MM.1S (cell line): Measurements from ENCODE around the gene HOXB3.

ENCODE experiments used
- DNase-seq: peaks from one replicate; pipeline ENCODE4 v3.0.0-alpha.2; 2015
- H2AFZ ChIP-seq: fragments of 300-600 bp; sonication (generic); 2 replicates; pipeline ENCODE4 v1.6.0; 2016; ENCODE audit warnings: antibody characterized with exemption, low read length
- H3F3A ChIP-seq: fragments of 300-600 bp; sonication (generic); 2 replicates; pipeline ENCODE4 v1.6.1; 2016; ENCODE audit warnings: mild to moderate bottlenecking, antibody characterized with exemption, low read length, moderate library complexity, mixed read lengths; ENCODE audit not compliant: insufficient read depth
- H3K27ac ChIP-seq: fragments of 300-600 bp; sonication (generic); 2 replicates; pipeline ENCODE4 v1.5.1; 2016; ENCODE audit warnings: mild to moderate bottlenecking, low read length
- H3K27me3 ChIP-seq: fragments of 300-600 bp; sonication (generic); replicated peaks from 2 replicates; pipeline ENCODE4 v1.6.0; 2016; ENCODE audit warnings: low read length; ENCODE audit not compliant: insufficient read depth
- H3K36me3 ChIP-seq: fragments of 300-600 bp; sonication (generic); replicated peaks from 2 replicates; pipeline ENCODE4 v1.6.1; 2016; ENCODE audit warnings: mild to moderate bottlenecking, low read length, mixed read lengths; ENCODE audit not compliant: insufficient read depth
- H3K4me1 ChIP-seq: fragments of 300-600 bp; sonication (generic); 2 replicates; pipeline ENCODE4 v1.6.1; 2016; ENCODE audit warnings: low read length, mixed read lengths
- H3K4me2 ChIP-seq: fragments of 300-600 bp; sonication (generic); 2 replicates; pipeline ENCODE4 v1.6.0; 2016; ENCODE audit warnings: low read depth, low read length
- H3K4me3 ChIP-seq: fragments of 300-600 bp; sonication (generic); 2 replicates; pipeline ENCODE4 v1.5.1; 2016; ENCODE audit warnings: low read length, mixed read lengths
- H3K79me2 ChIP-seq: fragments of 300-600 bp; sonication (generic); 2 replicates; pipeline ENCODE4 v1.6.1; 2016; ENCODE audit warnings: mixed run types, low read length, mixed read lengths
- H3K9ac ChIP-seq: fragments of 300-600 bp; sonication (generic); 2 replicates; pipeline ENCODE4 v1.6.1; 2016; ENCODE audit warnings: low read length, mixed read lengths
- H3K9me2 ChIP-seq: fragments of 300-600 bp; sonication (generic); replicated peaks from 2 replicates; pipeline ENCODE4 v1.6.1; 2016; ENCODE audit warnings: mild to moderate bottlenecking, low read length, mixed read lengths; ENCODE audit not compliant: insufficient read depth
- H3K9me3 ChIP-seq: fragments of 300-600 bp; sonication (generic); replicated peaks from 2 replicates; pipeline ENCODE4 v1.6.1; 2016; ENCODE audit warnings: mild to moderate bottlenecking, low read length, mixed read lengths; ENCODE audit not compliant: insufficient read depth
- H4K20me1 ChIP-seq: fragments of 300-600 bp; sonication (generic); 2 replicates; pipeline ENCODE4 v1.6.1; 2016; ENCODE audit warnings: mild to moderate bottlenecking, low read length, moderate library complexity, mixed read lengths; ENCODE audit not compliant: insufficient read depth
- CTCF ChIP-seq: fragments of 300-600 bp; sonication (generic); IDR thresholded peaks from 2 replicates; pipeline ENCODE4 v1.5.1; 2016; ENCODE audit warnings: antibody characterized with exemption, low read length, mixed read lengths
- EZH2 ChIP-seq: fragments of 300-600 bp; sonication (generic); optimal IDR thresholded peaks from 2 replicates; pipeline ENCODE3; 2017; ENCODE audit warnings: low read depth, mild to moderate bottlenecking, antibody characterized with exemption, low read length, mixed read lengths
- EZH2phosphoT487 ChIP-seq: fragments of 300-600 bp; sonication (generic); IDR thresholded peaks from 2 replicates; pipeline ENCODE4 v1.6.1; 2018; ENCODE audit warnings: antibody characterized with exemption, low read length

The HOXB3 gene

DNA sequence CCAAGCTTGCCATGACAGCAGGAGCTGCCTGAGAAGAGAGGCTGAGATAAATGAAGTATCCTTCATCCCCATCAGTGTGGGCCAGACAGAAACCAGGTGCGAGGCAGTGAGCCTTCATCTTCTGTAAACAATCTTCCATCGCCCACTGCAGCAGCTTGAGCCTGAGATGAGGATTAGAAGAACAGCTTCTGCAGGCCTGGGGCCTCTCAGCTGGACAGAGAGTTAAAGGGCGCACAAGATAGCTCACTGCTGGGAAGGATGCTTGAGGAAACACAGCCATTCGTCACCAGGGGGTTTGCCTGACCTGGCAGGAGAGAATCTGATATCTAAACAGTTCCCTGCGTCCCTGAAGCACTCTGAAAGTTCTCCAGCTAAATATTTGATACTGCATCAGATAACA, 86.3 kb downstream of the HOXB3 start:
- no peaks in the 10 kb centered on the region for H4K20me1 ChIP-seq
- no peaks in the 10 kb centered on the region for H3K9me2 ChIP-seq
- H3K4me1 ChIP-seq = peaks cover 40% of the 10 kb centered on the region
- H3K79me2 ChIP-seq = no peaks in the 10 kb centered on the region
- H3K27ac ChIP-seq = no peak overlapping the region
- H3K4me3 ChIP-seq = no peak overlapping the region
- H3F3A ChIP-seq = peaks cover 19% of the 10 kb centered on the region
- H3K36me3 ChIP-seq = no peaks in the 10 kb centered on the region
- no peak overlapping the region for H3K4me2 ChIP-seq
- H2AFZ ChIP-seq = no peak overlapping the region
- no peak overlapping the region for H3K9ac ChIP-seq
- no peak for DNase-seq
- TF ChIP-seq EZH2phosphoT487 (no peak), EZH2 (no peak), CTCF (no peak)
- H3K27me3 ChIP-seq = no peaks in the 10 kb centered on the region
- no peaks in the 10 kb centered on the region for H3K9me3 ChIP-seq

- no peak overlapping the region for H3K4me3 ChIP-seq
- TF ChIP-seq EZH2phosphoT487 (no peak), EZH2 (no peak), CTCF (no peak)
Measured at GRCh38 chr17:48502901-48503300, 87.1 kb downstream of the HOXB3 start.

DNA sequence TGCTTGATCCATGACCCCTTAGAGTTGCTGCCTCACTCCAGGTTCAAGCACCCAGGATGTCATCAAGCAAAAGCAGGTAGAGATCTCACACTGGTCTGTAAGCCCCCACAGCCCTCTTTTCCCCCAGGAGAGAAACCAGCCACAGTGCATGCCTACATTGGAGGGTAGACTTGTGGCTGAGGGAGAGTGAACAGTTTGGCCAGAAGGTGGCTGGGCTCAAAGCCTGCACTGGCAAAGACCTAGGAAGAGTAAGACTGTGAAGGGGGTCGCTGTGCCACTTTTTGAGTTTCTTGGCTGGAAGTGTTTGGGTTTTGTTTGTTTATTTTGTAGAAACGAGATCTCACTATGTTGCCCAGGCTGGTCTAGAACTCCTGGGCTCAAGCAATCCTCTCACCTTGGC, 87.7 kb downstream of the HOXB3 start:
- Histone ChIP-seq H4K20me1 (no peaks in the 10 kb centered on the region), H3K36me3 (no peaks in the 10 kb centered on the region), H3F3A (peaks cover 19% of the 10 kb centered on the region), H3K79me2 (no peaks in the 10 kb centered on the region), H3K9ac (no peak overlapping the region), H3K4me1 (peaks cover 35% of the 10 kb centered on the region), H3K27me3 (no peaks in the 10 kb centered on the region), H3K4me3 (no peak overlapping the region), H3K9me3 (no peaks in the 10 kb centered on the region), H3K9me2 (no peaks in the 10 kb centered on the region), H2AFZ (no peak overlapping the region), H3K27ac (no peak overlapping the region), H3K4me2 (no peak overlapping the region)
- no peak for DNase-seq
- TF ChIP-seq EZH2phosphoT487 (no peak), EZH2 (no peak), CTCF (no peak)

More at GRCh38 chr17:48502901-48503300, 87.1 kb downstream of the HOXB3 start:
- H3K9me2 ChIP-seq = no peaks in the 10 kb centered on the region
- no peaks in the 10 kb centered on the region for H4K20me1 ChIP-seq
- H3K9me3 ChIP-seq = no peaks in the 10 kb centered on the region
- no peak overlapping the region for H3K27ac ChIP-seq
- no peaks in the 10 kb centered on the region for H3K27me3 ChIP-seq
- H3K36me3 ChIP-seq = no peaks in the 10 kb centered on the region
- DNase-seq = no peak
- H3K79me2 ChIP-seq = no peaks in the 10 kb centered on the region
- H3K4me1 ChIP-seq = peaks cover 40% of the 10 kb centered on the region
- H3K9ac ChIP-seq = no peak overlapping the region
- H3F3A ChIP-seq = peaks cover 19% of the 10 kb centered on the region
- no peak overlapping the region for H2AFZ ChIP-seq
- no peak overlapping the region for H3K4me2 ChIP-seq
